ENCODE measurements around the gene CACNA1C.
A peak's percentile ranks its signal among the peaks of the same experiment; 100 is the strongest.

- TF ChIP-seq CTCF (IDR thresholded peaks at IDR 0.05) (no peak), POLR2AphosphoS5 (IDR thresholded peaks at IDR 0.05) (peak in 1 of 3 donors; percentile 35), POLR2A (IDR thresholded peaks at IDR 0.05) (no peak)
Observed at GRCh38 chr12:2341871-2342270, 289.1 kb downstream of the CACNA1C start.
